Loucy (cell line): Measurements from ENCODE around the gene IDH1.
"Not testable (repeated sequence)": the region's sequence is repeated elsewhere in the genome, so short reads cannot be mapped to it uniquely, and the experiment has no call there.

Experiments
- H2AFZ ChIP-seq: fragments of 200-600 bp; sonication (generic); 2 replicates; pipeline ENCODE4 v1.6.0; 2016; ENCODE audit warnings: antibody characterized with exemption, mild to moderate bottlenecking, low read length, moderate library complexity
- H3F3A ChIP-seq: fragments of 200-600 bp; 2 replicates; pipeline ENCODE4 v1.6.0; 2016; ENCODE audit warnings: antibody characterized with exemption, low read depth, mild to moderate bottlenecking
- H3K27me3 ChIP-seq: fragments of 200-600 bp; sonication (generic); 2 replicates; pipeline ENCODE4 v1.6.1; 2014; ENCODE audit warnings: low read length, mild to moderate bottlenecking; ENCODE audit not compliant: insufficient read depth, poor library complexity, severe bottlenecking
- H3K36me3 ChIP-seq: fragments of 200-600 bp; sonication (generic); 2 replicates; pipeline ENCODE4 v1.6.1; 2016; ENCODE audit warnings: low read length; ENCODE audit not compliant: insufficient read depth
- H3K4me1 ChIP-seq: fragments of 200-600 bp; sonication (generic); 2 replicates; pipeline ENCODE4 v1.5.1; 2014; ENCODE audit warnings: low read length, mild to moderate bottlenecking; ENCODE audit not compliant: insufficient read depth, poor library complexity, severe bottlenecking
- H3K4me2 ChIP-seq: fragments of 200-600 bp; sonication (generic); 2 replicates; pipeline ENCODE4 v1.6.0; 2014; ENCODE audit warnings: antibody characterized with exemption, low read length, low read depth, mild to moderate bottlenecking; ENCODE audit not compliant: poor library complexity, severe bottlenecking
- H3K4me3 ChIP-seq: fragments of 200-600 bp; sonication (generic); 2 replicates; pipeline ENCODE4 v1.5.1; 2014; ENCODE audit warnings: low read length, mild to moderate bottlenecking, mixed read lengths; ENCODE audit not compliant: poor library complexity, severe bottlenecking
- H3K79me2 ChIP-seq: fragments of 200-600 bp; sonication (generic); 2 replicates; pipeline ENCODE4 v1.6.1; 2014; ENCODE audit warnings: low read length; ENCODE audit not compliant: insufficient read depth
- H3K9ac ChIP-seq: fragments of 200-600 bp; sonication (generic); 2 replicates; pipeline ENCODE4 v1.6.0; 2014; ENCODE audit warnings: mild to moderate bottlenecking, low read depth, low read length, moderate library complexity; ENCODE audit not compliant: poor library complexity, severe bottlenecking
- H3K9me2 ChIP-seq: fragments of 200-600 bp; sonication (generic); replicated peaks from 2 replicates; pipeline ENCODE4 v1.6.1; 2016; ENCODE audit warnings: low read depth, low read length, mixed read lengths
- H3K9me3 ChIP-seq: fragments of 200-600 bp; sonication (generic); 2 replicates; pipeline ENCODE4 v1.6.1; 2014; ENCODE audit warnings: mild to moderate bottlenecking, antibody characterized with exemption, low read length, low read depth; ENCODE audit not compliant: insufficient read depth
- H4K20me1 ChIP-seq: fragments of 200-600 bp; sonication (generic); 2 replicates; pipeline ENCODE4 v1.6.0; 2014; ENCODE audit warnings: antibody characterized with exemption, low read length, mild to moderate bottlenecking; ENCODE audit not compliant: insufficient read depth, poor library complexity, severe bottlenecking
- EZH2phosphoT487 ChIP-seq: fragments of 200-600 bp; IDR thresholded peaks from 2 replicates; pipeline ENCODE4 v1.6.1; 2018; ENCODE audit warnings: antibody characterized with exemption, mild to moderate bottlenecking, moderate library complexity, borderline replicate concordance
- TF ChIP-seq, protein P1 (sequence below): fragments of 200-600 bp; sonication (generic); conservative IDR thresholded peaks from 2 replicates; pipeline ENCODE4 v1.5.1; 2014; ENCODE audit warnings: mild to moderate bottlenecking, antibody characterized with exemption, low read length

IDH1 gene

DNA sequence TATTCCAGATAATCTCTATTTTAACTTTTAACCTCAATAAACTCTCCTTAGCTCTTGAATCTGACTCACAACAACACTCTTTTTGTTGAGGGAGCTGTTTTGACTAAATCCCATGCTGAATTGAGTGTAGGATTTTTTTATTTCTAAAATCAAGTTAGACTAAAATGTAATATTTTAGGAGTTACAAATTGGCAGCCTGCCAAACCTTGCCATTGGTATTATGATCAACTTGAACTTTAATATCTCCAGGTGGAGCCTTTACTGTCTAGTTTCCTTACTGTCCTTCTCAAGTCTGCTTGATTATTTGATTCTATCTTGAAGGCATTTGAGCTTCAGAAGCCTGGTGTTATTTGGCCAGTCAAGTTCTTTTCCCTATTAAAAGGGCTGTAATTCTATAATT, 19.9 kb upstream of the IDH1 start:
- no peaks in the 10 kb centered on the region for H3K9me2 ChIP-seq
- no peak overlapping the region for H3K9ac ChIP-seq
- TF ChIP-seq, protein P1, sequence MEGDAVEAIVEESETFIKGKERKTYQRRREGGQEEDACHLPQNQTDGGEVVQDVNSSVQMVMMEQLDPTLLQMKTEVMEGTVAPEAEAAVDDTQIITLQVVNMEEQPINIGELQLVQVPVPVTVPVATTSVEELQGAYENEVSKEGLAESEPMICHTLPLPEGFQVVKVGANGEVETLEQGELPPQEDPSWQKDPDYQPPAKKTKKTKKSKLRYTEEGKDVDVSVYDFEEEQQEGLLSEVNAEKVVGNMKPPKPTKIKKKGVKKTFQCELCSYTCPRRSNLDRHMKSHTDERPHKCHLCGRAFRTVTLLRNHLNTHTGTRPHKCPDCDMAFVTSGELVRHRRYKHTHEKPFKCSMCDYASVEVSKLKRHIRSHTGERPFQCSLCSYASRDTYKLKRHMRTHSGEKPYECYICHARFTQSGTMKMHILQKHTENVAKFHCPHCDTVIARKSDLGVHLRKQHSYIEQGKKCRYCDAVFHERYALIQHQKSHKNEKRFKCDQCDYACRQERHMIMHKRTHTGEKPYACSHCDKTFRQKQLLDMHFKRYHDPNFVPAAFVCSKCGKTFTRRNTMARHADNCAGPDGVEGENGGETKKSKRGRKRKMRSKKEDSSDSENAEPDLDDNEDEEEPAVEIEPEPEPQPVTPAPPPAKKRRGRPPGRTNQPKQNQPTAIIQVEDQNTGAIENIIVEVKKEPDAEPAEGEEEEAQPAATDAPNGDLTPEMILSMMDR, result no peak
- peaks cover 99% of the 10 kb centered on the region for H3K79me2 ChIP-seq
- peaks cover 64% of the 10 kb centered on the region for H4K20me1 ChIP-seq
- no peaks in the 10 kb centered on the region for H3K9me3 ChIP-seq
- H3K27me3 ChIP-seq, result no peaks in the 10 kb centered on the region
- peak overlapping the region; percentile 23 for H3K4me3 ChIP-seq
- peaks cover 75% of the 10 kb centered on the region for H3K36me3 ChIP-seq
- no peaks in the 10 kb centered on the region for H3F3A ChIP-seq
- H3K4me1 ChIP-seq, result peaks cover 63% of the 10 kb centered on the region
- no peak overlapping the region for H2AFZ ChIP-seq
- H3K4me2 ChIP-seq, result peak overlapping the region; percentile 56

DNA sequence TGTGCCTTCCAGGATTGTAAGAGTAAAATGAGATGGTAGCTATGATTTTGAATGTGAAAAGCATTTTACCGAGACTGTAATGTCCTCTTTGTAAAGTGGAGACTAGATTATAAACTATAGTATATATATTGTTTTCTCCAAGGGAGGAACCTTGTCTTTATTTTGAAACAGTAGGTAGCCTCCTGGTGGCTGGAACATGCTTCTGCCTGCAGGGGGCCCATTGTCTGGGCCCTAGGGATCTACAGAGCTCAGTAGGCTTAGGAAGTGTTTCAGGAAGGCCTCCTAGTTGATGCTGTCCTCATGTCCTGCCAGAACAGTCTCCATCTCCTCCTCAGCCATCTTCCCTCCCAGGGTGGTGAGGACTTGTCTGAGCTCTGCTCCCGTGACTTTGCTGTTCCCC, 14.2 kb upstream of the IDH1 start:
- H3K36me3 ChIP-seq, result peaks cover 19% of the 10 kb centered on the region
- no peak overlapping the region for H2AFZ ChIP-seq
- H4K20me1 ChIP-seq, result peaks cover 51% of the 10 kb centered on the region
- H3K9ac ChIP-seq, result peak overlapping the region; percentile 99
- H3K79me2 ChIP-seq, result peaks cover 76% of the 10 kb centered on the region
- TF ChIP-seq EZH2phosphoT487, result no peak
- TF ChIP-seq, protein P1, result peak; percentile 69
- no peaks in the 10 kb centered on the region for H3K9me3 ChIP-seq
- H3K4me3 ChIP-seq, result peak overlapping the region; percentile 80
- peaks cover 61% of the 10 kb centered on the region for H3K4me1 ChIP-seq
- no peaks in the 10 kb centered on the region for H3K9me2 ChIP-seq
- H3F3A ChIP-seq, result peaks cover 10% of the 10 kb centered on the region; the same call in 1 of the 2 replicates
- H3K4me2 ChIP-seq, result peak overlapping the region; percentile 99
- H3K27me3 ChIP-seq, result no peaks in the 10 kb centered on the region

DNA sequence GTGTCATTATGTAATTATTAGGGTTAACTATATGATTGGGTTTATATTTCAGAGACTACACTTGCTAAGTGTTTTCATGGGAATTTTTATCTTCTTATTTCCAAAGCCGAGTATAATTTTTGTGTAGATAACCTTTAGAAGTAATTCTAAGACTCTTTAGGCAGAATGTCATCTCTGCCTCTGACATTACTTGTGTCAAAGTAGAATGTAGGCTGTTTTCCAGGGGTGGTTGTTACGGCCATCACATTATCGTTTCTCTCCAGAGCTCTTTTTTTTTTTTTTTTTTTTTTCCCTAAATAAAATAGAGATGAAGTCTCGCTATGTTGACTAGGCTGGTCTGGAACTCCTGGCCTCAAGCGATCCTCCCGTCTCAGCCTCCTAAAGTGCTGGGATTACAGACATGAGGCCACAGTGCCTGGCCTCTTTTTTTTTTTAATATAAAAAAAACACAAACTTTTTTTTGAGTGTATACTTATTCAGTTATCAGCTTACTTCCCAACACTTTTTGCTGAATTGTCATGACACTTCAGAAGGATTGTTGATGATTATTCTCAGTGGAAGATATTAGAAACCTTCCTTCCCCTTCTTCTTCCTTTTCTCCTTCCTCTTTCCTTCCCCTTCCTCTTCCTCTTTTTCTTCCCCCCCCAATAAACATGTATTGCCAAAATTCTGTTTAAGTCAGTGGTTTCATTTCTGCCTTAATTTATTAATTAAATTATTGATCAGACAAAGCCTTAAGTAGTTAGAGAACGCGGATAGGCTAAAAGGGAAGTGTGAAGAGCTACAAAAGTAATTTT, 13.5 kb upstream of the IDH1 start:
- Histone ChIP-seq H3K9ac (peak overlapping the region; percentile 99), H3K4me3 (peak overlapping the region; percentile 80), H3F3A (peaks cover 10% of the 10 kb centered on the region; the same call in 1 of the 2 replicates), H3K9me2 (no peaks in the 10 kb centered on the region), H3K27me3 (no peaks in the 10 kb centered on the region), H2AFZ (no peak overlapping the region), H3K79me2 (peaks cover 68% of the 10 kb centered on the region), H3K4me1 (peaks cover 54% of the 10 kb centered on the region), H3K4me2 (peak overlapping the region; percentile 99), H3K36me3 (peaks cover 12% of the 10 kb centered on the region), H3K9me3 (no peaks in the 10 kb centered on the region), H4K20me1 (peaks cover 44% of the 10 kb centered on the region)
- TF ChIP-seq, protein P1, result no peak

DNA sequence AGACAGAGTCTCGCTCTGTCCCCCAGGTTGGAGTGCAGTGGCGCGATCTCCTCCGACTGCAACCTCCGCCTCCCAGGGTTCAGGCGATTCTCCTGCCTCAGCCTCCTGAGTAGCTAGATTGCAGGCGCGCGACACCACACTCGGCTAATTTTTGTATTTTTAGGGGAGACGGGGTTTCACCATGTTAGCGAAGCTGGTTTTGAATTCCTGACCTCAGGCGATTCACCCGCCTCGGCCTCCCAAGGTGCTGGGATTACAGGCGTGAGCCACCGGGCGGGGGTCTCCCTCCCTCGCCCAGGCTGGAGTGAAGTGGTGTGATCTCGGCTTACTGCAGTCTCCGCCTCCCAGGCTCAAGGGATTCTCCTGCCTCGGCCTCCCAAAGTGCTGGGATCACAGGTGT, 12.7 kb upstream of the IDH1 start:
- Histone ChIP-seq H3K79me2 (peaks cover 60% of the 10 kb centered on the region), H3K4me3 (peak overlapping the region; percentile 80), H3K9ac (peak overlapping the region; percentile 99)

More for the DNA sequence above, 12.7 kb upstream of the IDH1 start:
- not testable (repeated sequence) for H3K9me3 ChIP-seq, H2AFZ ChIP-seq, H3K27me3 ChIP-seq, H3K9me2 ChIP-seq, H3K36me3 ChIP-seq, H3F3A ChIP-seq
- peaks cover 47% of the 10 kb centered on the region for H3K4me1 ChIP-seq
- peak overlapping the region; percentile 99 for H3K4me2 ChIP-seq
- peaks cover 36% of the 10 kb centered on the region for H4K20me1 ChIP-seq
